Measurements from ENCODE around the gene OSBPL2. TPM values are rescaled to one million over a fixed set of nuclear protein-coding genes. Genes with fewer than 3 reads are reported as not detected.

The OSBPL2 gene
- total RNA-seq, 1 donor from 2014 or later: 49.8 TPM

GRCh38 chr20:62223571-62223970 lies 14.8 kb upstream of the OSBPL2 start:
- H3K27me3 ChIP-seq (ENCODE audit: control insufficient read depth, insufficient read depth, low read length): peaks cover 25% of the 10 kb centered on the region
- TF ChIP-seq CTCF (IDR thresholded peaks at IDR 0.05; ENCODE audit: insufficient read depth, low read length, severe bottlenecking): no peak
- FAIRE-seq: no peak
- no peak for DNase-seq (ENCODE audit: low read depth)
- H3K36me3 ChIP-seq (ENCODE audit: control insufficient read depth, insufficient read depth, low read length): no peaks in the 10 kb centered on the region
- no peak overlapping the region for H3K4me3 ChIP-seq (ENCODE audit: low read depth, low read length)

- H3K27me3 ChIP-seq (ENCODE audit: control insufficient read depth, insufficient read depth, low read length): peaks cover 21% of the 10 kb centered on the region
- no peak for DNase-seq (ENCODE audit: low read depth)
- no peak for TF ChIP-seq CTCF (IDR thresholded peaks at IDR 0.05; ENCODE audit: insufficient read depth, low read length, severe bottlenecking)
- H3K4me3 ChIP-seq (ENCODE audit: low read depth, low read length): no peak overlapping the region
- FAIRE-seq: no peak
- H3K36me3 ChIP-seq (ENCODE audit: control insufficient read depth, insufficient read depth, low read length): no peaks in the 10 kb centered on the region
These were observed 14.0 kb upstream of the OSBPL2 start for GRCh38 chr20:62224113-62224855.

- no peak for TF ChIP-seq CTCF (IDR thresholded peaks at IDR 0.05; ENCODE audit: insufficient read depth, low read length, severe bottlenecking)
- FAIRE-seq (no peak), DNase-seq (ENCODE audit: low read depth) (no peak)
- Histone ChIP-seq H3K27me3 (ENCODE audit: control insufficient read depth, insufficient read depth, low read length) (peaks cover 18% of the 10 kb centered on the region), H3K36me3 (ENCODE audit: control insufficient read depth, insufficient read depth, low read length) (no peaks in the 10 kb centered on the region), H3K4me3 (ENCODE audit: low read depth, low read length) (no peak overlapping the region)
These were observed 13.3 kb upstream of the OSBPL2 start for GRCh38 chr20:62225026-62225425.

GRCh38 chr20:62225820-62226635 lies 12.3 kb upstream of the OSBPL2 start:
- H3K4me3 ChIP-seq (ENCODE audit: low read depth, low read length): no peak overlapping the region
- FAIRE-seq (no peak), DNase-seq (ENCODE audit: low read depth) (no peak)
- no peak for TF ChIP-seq CTCF (IDR thresholded peaks at IDR 0.05; ENCODE audit: insufficient read depth, low read length, severe bottlenecking)
- H3K27me3 ChIP-seq (ENCODE audit: control insufficient read depth, insufficient read depth, low read length): peaks cover 13% of the 10 kb centered on the region
- no peaks in the 10 kb centered on the region for H3K36me3 ChIP-seq (ENCODE audit: control insufficient read depth, insufficient read depth, low read length)

- TF ChIP-seq CTCF (IDR thresholded peaks at IDR 0.05; ENCODE audit: insufficient read depth, low read length, severe bottlenecking): no peak
- FAIRE-seq (no peak), DNase-seq (ENCODE audit: low read depth) (no peak)
- Histone ChIP-seq H3K36me3 (ENCODE audit: control insufficient read depth, insufficient read depth, low read length) (no peaks in the 10 kb centered on the region), H3K27me3 (ENCODE audit: control insufficient read depth, insufficient read depth, low read length) (peaks cover 6% of the 10 kb centered on the region), H3K4me3 (ENCODE audit: low read depth, low read length) (no peak overlapping the region)
These were observed 11.4 kb upstream of the OSBPL2 start for GRCh38 chr20:62226707-62227590.

All from bronchial epithelial cell (primary cell).